HG02938 (cell line): Measurements from ENCODE around the gene CCDC78.

Experiments used
- ATAC-seq: cut with Tn5 transposase; IDR thresholded peaks from one replicate; pipeline ENCODE4 v1.9.1; 2021; ENCODE audit warnings: mild to moderate bottlenecking, moderate library complexity; ENCODE audit not compliant: unreplicated experiment

CCDC78 gene

DNA sequence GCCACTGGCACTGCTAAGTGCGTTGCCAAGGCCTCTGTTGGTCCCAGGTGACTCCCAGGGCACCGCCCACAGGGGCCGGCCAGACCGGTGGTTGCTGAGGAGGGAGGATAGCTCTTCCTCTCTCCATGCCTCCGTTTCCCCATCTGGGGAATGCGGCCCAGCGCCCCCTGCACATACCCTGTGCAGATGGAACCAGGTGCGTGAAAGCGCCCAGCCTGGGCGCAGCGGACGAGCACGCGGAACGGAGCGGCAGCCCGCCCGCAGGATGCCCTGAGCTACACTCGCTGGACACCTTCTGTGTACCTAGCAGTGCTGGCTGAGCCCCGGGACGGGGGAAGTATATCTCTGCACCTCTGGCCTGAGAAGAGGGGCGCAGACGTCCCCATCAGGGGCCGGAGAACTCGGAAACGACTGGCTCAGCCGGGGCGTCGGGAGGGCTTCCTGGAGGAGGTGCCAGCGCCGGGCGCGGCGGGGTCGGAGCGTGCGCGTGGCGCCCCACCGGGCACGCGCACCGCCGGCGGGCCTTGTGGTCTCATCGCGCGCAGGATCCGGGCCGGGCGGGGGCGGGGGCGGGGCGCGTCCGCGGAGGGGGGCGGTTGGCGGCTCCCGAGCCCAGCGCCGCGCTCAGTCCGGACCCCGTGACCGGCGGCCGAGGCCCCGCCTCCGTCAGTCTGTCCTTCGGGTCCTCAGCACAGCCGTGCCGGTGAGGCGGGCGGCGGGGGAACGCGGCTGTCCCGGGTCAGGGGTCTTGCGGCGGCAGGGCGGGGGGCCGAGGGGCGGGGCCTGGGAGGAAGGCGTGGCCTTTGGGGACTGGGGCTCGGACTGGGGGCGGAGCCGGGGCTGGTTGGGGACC, at the start of gene CCDC78, which contains the start of gene HAGHL:
Gene CCDC78 (minus strand): TSS at position 6 of the 853 bp plus-strand sequence. CDS start 76 bp downstream, outside the sequence.
Gene HAGHL (plus strand): TSS at position 669 of the 853 bp plus-strand sequence. CDS start 404 bp downstream, outside the sequence.
- ATAC-seq: no peak

DNA sequence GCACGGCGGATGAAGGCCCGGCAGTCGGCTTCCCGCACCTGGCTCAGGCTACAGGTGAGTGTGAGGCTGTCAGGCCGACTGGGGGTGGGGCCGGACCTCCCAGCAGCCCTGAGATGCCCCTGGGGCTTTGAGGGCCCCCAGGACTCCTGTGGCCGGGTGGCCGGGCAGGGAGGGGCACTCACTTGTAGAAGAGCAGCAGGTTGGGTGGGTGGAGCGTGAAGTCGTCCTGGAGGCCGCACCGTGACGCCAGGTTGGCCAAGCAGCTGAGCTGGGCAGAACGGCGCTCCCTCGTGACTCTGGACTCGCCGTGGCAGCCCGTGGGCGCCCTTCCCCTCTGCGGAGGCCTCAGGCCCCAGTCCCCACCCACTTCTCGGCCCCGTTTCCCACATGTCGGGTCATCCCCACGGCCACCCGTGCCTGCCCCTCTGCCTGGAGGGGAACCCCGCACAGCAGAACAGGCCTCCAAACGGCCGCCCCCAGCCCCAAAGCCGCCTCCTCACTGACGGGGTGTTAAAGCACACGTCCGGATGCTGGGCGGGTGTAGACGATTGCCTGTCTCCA, 49.1 kb upstream of the CCDC78 start:
- ATAC-seq: no peak

DNA sequence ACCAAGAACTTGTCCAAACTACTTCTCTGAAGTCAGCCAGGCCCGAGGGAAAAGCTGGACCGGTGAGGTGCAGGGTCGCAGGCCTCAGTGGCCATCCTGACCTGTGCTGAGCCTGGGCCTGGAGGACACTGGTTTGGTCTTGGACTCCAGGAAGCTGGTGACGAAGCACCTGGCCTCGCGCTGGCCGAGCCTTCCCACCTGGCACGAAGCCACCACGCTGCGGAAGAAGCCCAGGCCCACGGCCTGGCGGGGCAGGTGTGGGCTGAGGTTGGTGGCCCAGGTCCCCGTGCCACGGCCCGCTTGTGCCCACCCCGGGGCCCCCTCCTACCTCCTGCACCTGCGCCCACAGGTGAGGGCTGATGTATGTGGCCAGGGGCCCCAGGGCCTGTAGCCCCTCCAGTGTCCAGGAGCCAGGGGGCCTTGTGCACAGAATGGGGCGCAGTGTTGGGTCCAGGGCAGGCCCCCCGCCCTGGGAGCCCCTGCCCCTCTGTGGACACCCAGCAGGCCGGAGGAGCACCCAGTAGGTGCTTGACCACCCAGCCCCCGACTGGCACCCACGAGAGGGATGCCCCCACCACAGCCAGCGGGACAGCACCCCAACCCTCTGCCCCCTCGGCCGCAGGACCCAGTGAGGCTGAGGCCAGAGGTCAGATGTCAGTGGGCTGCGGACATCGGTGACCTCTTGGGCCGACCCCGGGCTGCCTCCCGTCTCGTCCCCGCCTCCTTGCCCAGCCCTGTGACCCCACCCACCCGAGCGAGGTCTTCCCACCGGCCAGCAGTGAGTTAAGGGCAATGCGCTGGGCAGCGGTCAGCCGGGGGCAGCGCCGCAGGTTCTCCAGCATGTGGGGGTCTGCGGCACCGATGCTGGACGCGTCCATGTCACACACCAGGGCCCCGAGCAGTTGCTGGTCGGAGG, 48.1 kb upstream of the CCDC78 start:
- ATAC-seq: no peak

DNA sequence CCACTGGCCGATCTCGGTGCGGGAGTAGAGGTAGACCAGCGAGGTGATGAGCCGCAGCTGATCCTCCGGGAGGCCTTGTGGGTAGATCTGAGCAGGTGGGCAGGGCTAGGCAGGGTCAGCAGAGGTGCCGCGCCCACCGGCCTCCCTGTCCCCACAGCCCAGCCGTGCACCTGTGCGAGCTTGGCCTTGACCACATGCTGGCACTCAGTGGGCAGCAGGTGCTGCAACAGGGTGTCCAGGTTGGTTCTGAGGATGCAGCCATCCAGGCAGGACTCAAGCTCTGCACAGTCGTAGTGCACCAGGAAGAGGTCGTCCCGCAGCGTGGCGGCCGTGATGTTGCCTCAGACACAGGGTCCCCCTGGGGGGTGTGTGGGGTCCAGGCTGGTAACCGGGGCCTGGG, 46.7 kb upstream of the CCDC78 start:
- ATAC-seq: no peak

DNA sequence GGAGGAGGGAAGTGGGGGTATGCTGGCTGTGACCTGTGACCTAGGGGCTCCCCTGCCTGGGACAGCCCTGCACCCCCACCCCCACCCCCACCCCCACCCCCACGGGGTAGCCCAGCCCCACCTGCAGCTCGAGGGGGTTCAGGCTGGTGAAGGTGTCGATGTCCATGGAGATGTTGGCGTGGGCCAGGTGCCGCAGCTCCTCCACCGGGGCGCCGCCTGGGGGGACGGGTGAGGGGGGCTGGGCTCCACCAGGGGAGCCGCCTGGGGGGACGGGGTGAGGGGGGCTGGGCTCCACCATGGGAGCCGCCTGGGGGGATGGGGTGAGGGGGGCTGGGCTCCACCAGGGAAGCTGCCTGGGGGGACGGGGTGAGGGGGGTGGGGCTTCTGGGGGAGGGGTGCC, 44.2 kb upstream of the CCDC78 start:
- ATAC-seq: no peak

DNA sequence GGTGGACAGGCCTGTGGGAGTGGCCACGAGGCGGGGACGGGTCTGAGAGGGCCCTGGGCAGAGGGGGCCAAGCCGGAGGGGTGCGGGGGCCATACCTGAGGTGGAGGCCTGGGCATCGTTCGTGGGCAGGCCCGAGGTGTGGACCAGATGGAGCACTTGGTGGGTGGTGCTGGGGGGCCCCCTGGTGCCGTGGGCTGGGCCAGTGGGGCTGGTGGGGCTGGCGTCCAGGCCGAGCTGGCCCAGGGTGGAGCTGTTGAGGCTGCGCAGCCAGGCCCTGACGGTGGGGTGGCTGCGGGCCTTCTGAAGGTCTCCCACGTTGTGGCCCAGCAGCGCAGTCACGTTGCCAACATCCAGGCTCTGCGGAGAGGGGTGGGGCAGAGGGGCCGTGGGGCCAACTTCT, 43.7 kb upstream of the CCDC78 start:
- no peak for ATAC-seq

DNA sequence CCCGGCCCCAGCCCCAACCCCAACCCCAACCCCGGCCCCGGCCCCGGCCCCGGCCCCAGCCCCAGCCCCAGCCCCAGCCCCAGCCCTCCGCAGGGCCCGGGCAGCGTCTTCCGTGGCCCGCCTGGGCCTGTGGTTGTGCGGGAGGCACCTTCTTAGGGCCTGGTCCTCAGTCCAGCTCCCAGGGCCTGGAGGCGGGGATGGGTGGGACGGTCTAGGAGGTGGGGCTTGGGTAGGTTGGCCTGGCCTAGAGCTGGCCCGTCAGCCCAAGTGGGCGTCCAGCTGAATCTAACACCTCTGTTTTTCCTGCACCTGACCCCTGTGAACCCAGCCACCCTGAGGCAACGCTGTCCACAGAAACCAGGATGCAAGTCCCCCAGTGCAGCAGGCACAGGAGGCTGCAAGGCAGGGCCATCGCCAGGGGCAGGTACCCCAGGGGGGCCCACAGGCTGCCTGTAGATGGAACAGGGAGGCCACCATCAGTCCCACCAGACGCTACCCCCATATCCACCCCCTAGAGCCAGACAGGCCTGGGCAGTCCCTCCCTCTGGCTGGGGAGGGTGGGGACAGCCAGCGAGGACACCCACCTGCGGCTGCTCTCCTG, 43.0 kb upstream of the CCDC78 start:
- no peak for ATAC-seq

DNA sequence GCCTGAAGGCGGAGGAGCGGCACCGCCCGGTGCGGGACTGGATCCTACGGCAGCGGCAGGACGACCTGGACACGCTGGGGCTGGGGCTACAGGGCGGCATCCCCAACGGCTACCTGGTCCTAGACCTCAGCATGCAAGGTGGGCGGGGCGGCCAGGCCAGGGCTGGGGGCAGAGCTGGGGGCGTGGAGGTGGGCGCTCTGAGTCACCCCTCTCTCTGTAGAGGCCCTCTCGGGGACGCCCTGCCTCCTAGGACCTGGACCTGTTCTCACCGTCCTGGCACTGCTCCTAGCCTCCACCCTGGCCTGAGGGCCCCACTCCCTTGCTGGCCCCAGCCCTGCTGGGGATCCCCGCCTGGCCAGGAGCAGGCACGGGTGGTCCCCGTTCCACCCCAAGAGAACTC, 42.2 kb upstream of the CCDC78 start:
- no peak for ATAC-seq

DNA sequence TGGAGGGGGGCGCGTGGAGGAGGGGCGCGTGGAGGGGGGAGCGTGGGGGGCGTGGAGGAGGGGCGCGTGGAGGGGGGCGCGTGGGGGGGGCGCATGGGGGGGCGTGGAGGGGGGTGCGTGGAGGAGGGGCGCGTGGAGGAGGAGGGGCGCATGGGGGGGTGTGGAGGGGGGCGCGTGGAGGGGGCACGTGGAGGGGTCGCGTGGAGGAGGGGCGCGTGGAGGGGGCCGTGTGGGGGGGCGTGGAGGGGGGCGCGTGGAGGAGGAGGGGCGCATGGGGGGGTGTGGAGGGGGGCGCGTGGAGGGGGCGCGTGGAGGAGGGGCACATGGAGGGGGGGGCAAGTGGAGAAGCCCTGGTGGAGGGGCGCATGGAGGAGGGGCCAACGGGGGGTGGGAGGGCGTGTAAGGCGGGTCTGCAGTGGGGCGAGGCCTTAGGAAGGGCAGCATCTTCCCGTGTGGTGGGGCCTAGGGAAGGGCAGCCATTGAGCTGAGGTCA, 41.5 kb upstream of the CCDC78 start:
- ATAC-seq: no peak

DNA sequence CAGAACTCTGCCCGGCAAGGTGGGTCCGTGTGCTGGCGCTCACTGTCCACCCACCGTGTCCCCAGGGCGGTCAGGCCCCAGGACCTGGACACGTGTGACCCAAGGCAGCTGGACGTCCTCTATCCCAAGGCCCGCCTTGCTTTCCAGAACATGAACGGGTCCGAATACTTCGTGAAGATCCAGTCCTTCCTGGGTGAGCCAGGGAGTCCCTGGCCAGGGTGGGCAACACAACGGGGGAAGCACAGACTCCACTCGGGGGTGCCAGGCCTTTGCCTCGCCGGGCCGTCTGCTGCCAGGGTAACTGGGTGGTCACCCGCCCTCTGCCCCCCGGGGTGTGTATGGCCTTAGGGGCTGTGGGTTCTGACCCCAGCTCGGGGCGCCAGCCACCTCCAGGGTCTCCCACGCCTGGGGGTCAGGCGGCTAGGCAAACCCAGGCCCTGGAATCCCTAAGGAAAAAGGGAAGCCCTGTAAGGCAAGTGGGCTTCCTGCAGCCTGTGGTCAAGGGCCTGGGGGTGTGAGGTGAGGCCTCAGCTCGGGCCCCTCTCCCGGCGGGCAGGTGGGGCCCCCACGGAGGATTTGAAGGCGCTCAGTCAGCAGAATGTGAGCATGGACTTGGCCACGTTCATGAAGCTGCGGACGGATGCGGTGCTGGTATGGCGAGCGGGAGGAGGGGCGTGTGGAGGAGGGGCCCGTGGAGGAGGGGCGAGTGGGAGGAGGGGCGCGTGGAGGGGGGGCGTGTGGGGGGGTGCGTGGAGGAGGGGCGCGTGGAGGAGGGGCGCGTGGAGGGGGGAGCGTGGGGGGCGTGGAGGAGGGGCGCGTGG, 40.8 kb upstream of the CCDC78 start:
- ATAC-seq: no peak

DNA sequence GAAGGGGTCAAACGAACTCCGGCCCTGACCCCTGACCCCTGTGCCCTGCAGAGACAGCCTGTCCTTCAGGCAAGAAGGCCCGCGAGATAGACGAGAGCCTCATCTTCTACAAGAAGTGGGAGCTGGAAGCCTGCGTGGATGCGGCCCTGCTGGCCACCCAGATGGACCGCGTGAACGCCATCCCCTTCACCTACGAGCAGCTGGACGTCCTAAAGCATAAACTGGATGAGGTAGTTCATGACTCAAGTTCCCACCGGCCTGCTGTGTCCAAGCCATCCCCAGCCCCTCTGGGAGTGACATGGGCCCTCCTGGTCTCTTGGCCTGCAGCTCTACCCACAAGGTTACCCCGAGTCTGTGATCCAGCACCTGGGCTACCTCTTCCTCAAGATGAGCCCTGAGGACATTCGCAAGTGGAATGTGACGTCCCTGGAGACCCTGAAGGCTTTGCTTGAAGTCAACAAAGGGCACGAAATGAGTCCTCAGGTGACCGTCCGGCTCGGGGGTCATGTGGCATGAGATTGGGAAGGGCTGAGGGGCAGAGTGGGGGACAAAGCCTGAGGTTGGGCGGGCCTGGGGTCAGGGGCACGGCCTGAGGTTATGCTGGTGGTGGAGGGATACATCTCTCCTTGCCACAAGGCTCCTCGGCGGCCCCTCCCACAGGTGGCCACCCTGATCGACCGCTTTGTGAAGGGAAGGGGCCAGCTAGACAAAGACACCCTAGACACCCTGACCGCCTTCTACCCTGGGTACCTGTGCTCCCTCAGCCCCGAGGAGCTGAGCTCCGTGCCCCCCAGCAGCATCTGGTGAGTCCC, 40.0 kb upstream of the CCDC78 start:
- no peak for ATAC-seq

DNA sequence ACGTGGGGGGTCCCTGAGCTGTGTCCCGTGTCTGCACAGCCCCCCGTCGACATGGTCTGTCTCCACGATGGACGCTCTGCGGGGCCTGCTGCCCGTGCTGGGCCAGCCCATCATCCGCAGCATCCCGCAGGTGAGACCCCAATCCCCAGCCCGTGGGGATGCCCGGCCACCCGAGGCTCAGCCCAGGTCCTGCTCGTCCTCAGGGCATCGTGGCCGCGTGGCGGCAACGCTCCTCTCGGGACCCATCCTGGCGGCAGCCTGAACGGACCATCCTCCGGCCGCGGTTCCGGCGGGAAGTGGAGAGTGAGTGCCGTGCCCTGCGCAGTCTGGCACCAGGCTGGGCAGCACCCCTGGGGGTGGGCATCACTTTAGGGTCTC, 39.2 kb upstream of the CCDC78 start:
- ATAC-seq: no peak

DNA sequence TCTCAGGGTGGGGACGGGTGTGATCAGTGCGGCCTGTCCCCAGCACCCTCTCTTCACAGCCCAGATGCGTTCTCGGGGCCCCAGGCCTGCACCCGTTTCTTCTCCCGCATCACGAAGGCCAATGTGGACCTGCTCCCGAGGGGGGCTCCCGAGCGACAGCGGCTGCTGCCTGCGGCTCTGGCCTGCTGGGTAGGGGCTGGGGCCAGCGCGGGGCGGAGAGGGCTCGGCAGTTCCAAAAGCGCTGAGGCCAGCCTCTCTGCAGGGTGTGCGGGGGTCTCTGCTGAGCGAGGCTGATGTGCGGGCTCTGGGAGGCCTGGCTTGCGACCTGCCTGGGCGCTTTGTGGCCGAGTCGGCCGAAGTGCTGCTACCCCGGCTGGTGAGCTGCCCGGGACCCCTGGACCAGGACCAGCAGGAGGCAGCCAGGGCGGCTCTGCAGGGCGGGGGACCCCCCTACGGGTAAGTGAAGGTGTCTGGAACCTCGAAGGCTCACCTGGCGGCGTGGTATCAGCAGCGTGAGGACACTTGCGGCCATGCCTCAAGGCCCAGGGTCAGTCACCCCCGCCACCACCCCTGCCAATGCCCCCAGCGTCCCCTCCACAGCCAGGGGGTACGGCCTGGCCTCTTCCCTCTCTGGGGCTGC, 38.7 kb upstream of the CCDC78 start:
- ATAC-seq: no peak

DNA sequence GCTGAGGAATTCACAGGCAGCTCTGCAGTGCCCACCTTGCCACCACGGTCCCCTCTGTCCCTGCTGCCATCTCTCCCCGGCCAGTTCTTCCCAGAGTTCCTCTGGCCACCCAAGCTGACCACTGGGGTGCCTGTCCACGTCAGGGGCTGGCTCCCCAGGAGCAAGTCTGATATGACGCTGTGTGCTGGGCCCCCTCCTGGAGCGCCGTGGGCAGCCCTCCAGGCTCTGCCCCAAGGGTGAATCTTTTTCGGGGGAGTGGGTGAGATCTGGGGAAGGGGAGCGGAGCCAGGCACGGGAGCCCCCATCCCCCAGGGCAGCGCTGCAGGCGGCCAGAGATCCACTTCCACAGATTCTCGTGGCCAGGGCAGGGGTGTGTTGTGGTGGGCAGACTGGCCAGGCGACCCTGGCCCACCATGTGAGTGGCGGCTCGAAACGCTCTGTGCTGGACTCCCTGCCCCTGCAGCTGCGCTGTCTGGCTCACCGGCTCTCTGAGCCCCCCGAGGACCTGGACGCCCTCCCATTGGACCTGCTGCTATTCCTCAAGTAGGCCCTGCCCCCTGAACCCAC, 38.0 kb upstream of the CCDC78 start:
- ATAC-seq: no peak

DNA sequence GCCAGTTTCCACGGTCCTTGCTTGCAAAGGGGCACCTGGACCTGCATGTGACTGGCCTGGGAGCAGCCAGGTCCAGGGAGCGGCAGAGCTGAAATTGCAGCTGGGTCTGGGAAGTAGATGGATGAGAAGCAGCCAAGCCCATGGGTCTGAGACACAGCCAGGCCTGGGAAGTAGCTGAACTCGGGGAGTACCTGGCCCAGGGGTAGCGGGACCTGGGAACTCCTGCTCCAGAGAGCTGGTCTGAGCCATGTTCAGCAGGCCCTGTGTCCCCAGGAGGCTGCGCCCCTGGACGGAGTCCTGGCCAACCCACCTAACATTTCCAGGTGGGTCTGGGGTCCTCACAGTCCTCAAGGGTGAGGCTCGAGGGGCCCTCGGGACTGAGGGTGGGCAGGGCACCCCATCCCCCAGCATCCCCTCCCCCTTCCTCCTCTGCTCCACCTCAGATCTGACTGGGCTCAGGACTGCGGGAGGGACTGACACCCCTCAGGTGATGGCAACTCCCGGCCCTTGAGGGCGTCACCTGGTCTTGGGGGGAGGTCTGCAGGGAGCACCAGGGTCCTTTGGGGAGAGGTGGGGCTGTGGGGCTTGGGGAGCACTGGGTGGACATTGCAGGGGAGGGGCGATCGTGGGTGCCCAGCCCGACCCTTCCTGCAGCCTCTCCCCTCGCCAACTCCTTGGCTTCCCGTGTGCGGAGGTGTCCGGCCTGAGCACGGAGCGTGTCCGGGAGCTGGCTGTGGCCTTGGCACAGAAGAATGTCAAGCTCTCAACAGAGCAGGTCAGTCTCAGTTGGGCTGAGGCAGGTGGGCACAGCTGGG, 37.3 kb upstream of the CCDC78 start:
- ATAC-seq: no peak

DNA sequence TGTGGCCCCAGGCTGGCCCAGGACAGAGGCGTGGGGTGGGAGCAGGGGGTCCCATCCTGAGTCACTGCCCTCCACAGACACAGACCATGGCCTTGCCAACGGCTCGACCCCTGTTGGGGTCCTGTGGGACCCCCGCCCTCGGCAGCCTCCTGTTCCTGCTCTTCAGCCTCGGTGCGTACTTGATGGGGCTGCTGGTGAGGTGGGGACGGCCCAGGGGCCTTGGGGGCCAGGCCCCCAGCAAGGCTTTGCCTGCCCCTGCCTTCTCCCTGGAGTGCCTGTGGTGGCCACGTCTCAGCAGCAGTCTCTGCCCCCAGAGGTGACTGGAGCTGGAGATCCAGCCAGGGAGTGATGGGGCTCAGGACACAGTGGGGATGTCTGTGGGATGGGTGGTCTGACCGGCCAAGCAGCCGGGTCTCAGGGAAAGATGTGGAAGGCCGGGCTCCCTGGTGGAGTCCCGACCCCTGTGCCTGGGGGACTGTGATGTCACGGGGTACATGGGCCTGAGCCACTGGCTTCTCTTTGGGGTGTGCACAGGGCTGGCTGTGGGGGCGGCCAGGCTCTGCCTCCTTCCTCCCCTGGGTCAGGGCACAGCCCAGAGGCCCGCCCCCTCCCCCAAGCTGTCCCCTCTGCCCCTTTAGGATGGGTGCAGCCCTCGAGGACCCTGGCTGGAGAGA, 36.5 kb upstream of the CCDC78 start:
- no peak for ATAC-seq
